Spleen (tissue), 11 donors: ENCODE data around the gene NFIX. TPM values are rescaled to one million over a fixed set of nuclear protein-coding genes. Genes with fewer than 3 reads are reported as not detected.

Source experiments
- DNase-seq: peaks from one replicate; pipeline ENCODE4 v3.0.0-alpha.2; 2020
- H3K27ac ChIP-seq, 8 donors: fragments of 200-600 bp; sonication (generic) in 7 of 8; 1 replicate in 4 of 8; 2 replicates in 4 of 8; pipeline versions ENCODE4 v1.5.0 to v1.8.0; 2016 to 2021; ENCODE audit warnings: inconsistent platforms in 4 of 8, mild to moderate bottlenecking in 4 of 8, moderate library complexity in 1 of 8
- H3K27me3 ChIP-seq, 7 donors: fragments of 200-600 bp; sonication (generic) in 6 of 7; replicated peaks in 1 of 7; 1 replicate in 4 of 7; 2 replicates in 3 of 7; pipeline versions ENCODE4 v1.5.0 to v1.8.0; 2016 to 2021; ENCODE audit warnings: inconsistent platforms in 3 of 7, mild to moderate bottlenecking in 1 of 7
- H3K36me3 ChIP-seq, 6 donors: fragments of 200-600 bp; sonication (generic) in 5 of 6; 1 replicate in 4 of 6; 2 replicates in 2 of 6; pipeline versions ENCODE4 v1.5.0 to v1.8.0; 2016 to 2021; ENCODE audit warnings: inconsistent platforms in 2 of 6
- H3K4me1 ChIP-seq, 6 donors: fragments of 200-600 bp; sonication (generic) in 5 of 6; 1 replicate in 3 of 6; 2 replicates in 3 of 6; pipeline versions ENCODE4 v1.5.0 to v1.8.0; 2016 to 2021; ENCODE audit warnings: inconsistent platforms in 3 of 6
- H3K4me3 ChIP-seq, 8 donors: fragments of 200-600 bp; sonication (generic) in 7 of 8; 1 replicate in 4 of 8; 2 replicates in 4 of 8; pipeline versions ENCODE4 v1.5.0 to v1.8.0; 2016 to 2021; ENCODE audit warnings: inconsistent platforms in 4 of 8, mild to moderate bottlenecking in 4 of 8, moderate library complexity in 2 of 8
- H3K9me3 ChIP-seq, 8 donors: fragments of 200-600 bp; sonication (generic) in 7 of 8; 1 replicate in 4 of 8; 2 replicates in 4 of 8; pipeline versions ENCODE4 v1.5.0 to v1.8.0; 2016 to 2021; ENCODE audit warnings: inconsistent platforms in 4 of 8
- CTCF ChIP-seq, 11 experiments: fragments of 200-600 bp in 7 of 11; fragments of 450-650 bp in 4 of 11; sonication (generic) in 4 of 11; IDR thresholded peaks in 8 of 11; conservative IDR thresholded peaks in 3 of 11; 1 replicate in 7 of 11; 2 replicates in 4 of 11; pipeline versions ENCODE4 v1.4.0 to v1.8.0; 2016 to 2021; ENCODE audit warnings: antibody characterized with exemption in 11 of 11, inconsistent platforms in 4 of 11, mild to moderate bottlenecking in 1 of 11
- POLR2A ChIP-seq, 3 donors: fragments of 450-650 bp; IDR thresholded peaks; one replicate each; pipeline ENCODE4 v1.5.1; 2017; ENCODE audit warnings: antibody characterized with exemption in 3 of 3, mild to moderate bottlenecking in 1 of 3
- POLR2AphosphoS5 ChIP-seq, 3 donors: sonication (generic); formaldehyde crosslinking; IDR thresholded peaks; one replicate each; pipeline ENCODE4 v1.5.1; 2017; ENCODE audit warnings: antibody characterized with exemption in 3 of 3
- WGBS, 5 donors: extraction: QIAGEN DNeasy Blood & Tissue Kit in 3 of 5; methylation state at CpG; one replicate each; pipeline versions ENCODE4 v1.1.5 to v1.1.7; 2013 to 2018; 5-methylcytosine and 5-hydroxymethylcytosine counted together
- intact Hi-C: fragments of 100-400 bp; cut with DNase I; formaldehyde crosslinking; loops from one replicate; pipeline ENCODE4 v1.15.0; 2023; ENCODE audit warnings: low total_unique reads
- polyA plus RNA-seq, 3 donors: library from polyadenylated mRNA; stranded (reverse); fragments of 200-250 nt; gene quantifications; one replicate each; pipeline ENCODE4 v1.2.1, GENCODE V29; 2013
- total RNA-seq, 7 donors: library from RNA; depleted of rRNA in 3 of 7; stranded (reverse); fragments of >200 nt in 3 of 7; fragmentation: NEBNext Ultra II Directional in 4 of 7; extraction: Animal tissue kit (Norgen Biotek cat#: 25700) in 4 of 7; gene quantifications; one replicate each; pipeline versions ENCODE4 v1.1.0 to v1.2.1, GENCODE V29; 2016 to 2021
- donor health status: healthy with polysubstance abuse.
- donor health status: DM: no; HTN: no; CAD: no; lungs with moderate emphysema.
- donor health status: DM: no; HTN: no; CAD: no.
- donor health status: Bipolar disorder and iron deficiency.
- donor health status: healthy.
- donor health status: DM: no; HTN: no; CAD: no.
- donor health status: DM: yes; HTN: yes; CAD: no.

The NFIX gene
- total and polyA plus RNA-seq, 10 donors = 1.1 to 41.4 (median 17.5) TPM

GRCh38 chr19:12996406-12997094, 1.3 kb downstream of the NFIX start:
- TF ChIP-seq POLR2A (IDR thresholded peaks at IDR 0.05) = no peak
- no peak for TF ChIP-seq CTCF (IDR thresholded peaks at IDR 0.05 in 8 of 11, conservative IDR thresholded peaks at IDR 0.05 in 3 of 11)
- peak in 1 of 3 donors; percentile 51 for TF ChIP-seq POLR2AphosphoS5 (IDR thresholded peaks at IDR 0.05)
- H3K9me3 ChIP-seq = no peaks in the 10 kb centered on the region
- DNase-seq = peak; percentile 75
- peaks cover 0 to 12% (median 0%) of the 10 kb centered on the region in 6 donors for H3K36me3 ChIP-seq
- peak overlapping the region; percentile 43 to 85 (median 56) for H3K4me3 ChIP-seq
- peaks cover 0 to 30% (median 20%) of the 10 kb centered on the region in 6 donors for H3K4me1 ChIP-seq
- peaks cover 0 to 25% (median 5%) of the 10 kb centered on the region in 7 donors for H3K27me3 ChIP-seq
- intact Hi-C loops = no loop called here
- WGBS, 5 donors = 28 to 47% (median 37%) methylated on average over 34 to 51 of the region's 52 CpGs
- H3K27ac ChIP-seq = peak overlapping the region in 6 of 8 donors; percentile 57 to 70 (median 66)

- H3K27me3 ChIP-seq = peaks cover 0 to 25% (median 5%) of the 10 kb centered on the region in 7 donors
- peak overlapping the region in 3 of 8 donors; percentile 57 to 85 (median 62) for H3K4me3 ChIP-seq
- H3K27ac ChIP-seq = peak overlapping the region in 3 of 8 donors; percentile 62 to 70 (median 64)
- peaks cover 0 to 12% (median 0%) of the 10 kb centered on the region in 6 donors for H3K36me3 ChIP-seq
- no peak for TF ChIP-seq CTCF (IDR thresholded peaks at IDR 0.05 in 8 of 11, conservative IDR thresholded peaks at IDR 0.05 in 3 of 11)
- 94 to 98% (median 95%) methylated on average over 19 to 25 of the region's 25 CpGs for WGBS, 5 donors
- peak; percentile 70 for DNase-seq
- no peaks in the 10 kb centered on the region for H3K9me3 ChIP-seq
- intact Hi-C loops = no loop called here
- H3K4me1 ChIP-seq = peaks cover 0 to 32% (median 20%) of the 10 kb centered on the region in 6 donors
These were observed 2.1 kb downstream of the NFIX start for GRCh38 chr19:12997179-12997966.

GRCh38 chr19:12997967-12998940, 3.0 kb downstream of the NFIX start:
- Histone ChIP-seq H3K4me3 (no peak overlapping the region), H3K27me3 (peaks cover 0 to 25% (median 5%) of the 10 kb centered on the region in 7 donors), H3K36me3 (peaks cover 0 to 12% (median 0%) of the 10 kb centered on the region in 6 donors), H3K27ac (no peak overlapping the region), H3K4me1 (peaks cover 0 to 37% (median 20%) of the 10 kb centered on the region in 6 donors), H3K9me3 (no peaks in the 10 kb centered on the region)
- 89 to 93% (median 92%) methylated on average over 32 of the region's 32 CpGs for WGBS, 5 donors
- TF ChIP-seq POLR2AphosphoS5 (IDR thresholded peaks at IDR 0.05) = no peak
- TF ChIP-seq POLR2A (IDR thresholded peaks at IDR 0.05) = no peak
- no peak for TF ChIP-seq CTCF (IDR thresholded peaks at IDR 0.05 in 8 of 11, conservative IDR thresholded peaks at IDR 0.05 in 3 of 11)
- intact Hi-C loops = no loop called here
- no peak for DNase-seq
